Measurements from ENCODE around the gene NR1D2. TPM values are rescaled to one million over a fixed set of nuclear protein-coding genes. Genes with fewer than 3 reads are reported as not detected.
"Not testable (repeated sequence)": the region's sequence is repeated elsewhere in the genome, so short reads cannot be mapped to it uniquely, and the experiment has no call there.

NR1D2 gene
- total RNA-seq = 31.0 TPM
- long read RNA-seq, full-length matches to known transcripts = 24 of 35 reads
- long read RNA-seq, partial matches to known transcripts = 2 of 35 reads
- long read RNA-seq, other reads (novel, unspliced or antisense) = 9 of 35 reads

DNA sequence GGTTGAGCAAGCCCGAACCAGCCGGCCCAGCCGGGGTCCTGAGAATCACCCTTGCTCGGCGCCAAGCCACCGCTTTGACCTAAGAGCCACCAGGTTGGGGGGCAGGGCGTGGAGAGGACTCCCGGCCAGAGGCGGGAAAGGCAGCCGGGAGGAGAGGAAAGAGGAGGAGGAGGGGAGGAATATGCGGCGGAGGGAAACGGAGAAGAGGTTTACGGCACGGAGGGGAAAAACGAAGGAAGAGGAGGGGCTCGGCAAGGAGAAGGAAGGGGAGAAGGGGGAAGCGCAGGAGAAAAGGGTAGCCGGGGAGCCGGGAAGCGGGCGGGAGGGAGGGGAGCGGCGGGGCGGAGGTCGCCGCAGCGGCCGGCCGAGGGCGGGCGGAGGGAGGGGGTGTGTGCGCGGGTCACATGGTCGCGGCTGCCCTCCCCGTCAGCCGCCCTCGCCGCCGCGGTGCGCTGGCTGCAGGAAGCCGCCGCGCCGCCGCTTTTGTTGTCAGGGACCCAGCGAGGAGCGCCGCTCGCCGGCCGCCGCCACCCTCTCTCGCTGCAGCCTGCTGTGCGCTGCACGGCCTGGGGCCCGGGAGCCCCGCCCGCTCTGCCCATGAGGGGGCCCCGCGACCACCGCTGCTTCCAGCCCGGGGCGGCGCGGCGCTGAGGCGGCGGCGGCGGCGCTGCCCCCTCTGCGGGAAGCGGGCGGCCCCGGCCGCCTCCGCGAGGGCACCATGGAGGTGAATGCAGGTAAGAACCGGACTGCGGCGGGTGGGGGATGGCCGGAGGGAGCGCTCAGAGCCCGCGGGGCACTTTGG is at the start of gene NR1D2:
TSS of gene NR1D2 (plus strand) at position 426 of the 802 bp plus-strand sequence. CDS start at position 719, 293 bp downstream.
- DNase-seq (ENCODE audit: low spot score) = peak; percentile 94
- intact Hi-C loops (cut with DNase I) = loop anchor here (1.0 to 5.0 kb wide), 2 partner anchors 28 to 47 kb away; partner anchors contain the start of gene RPL15

DNA sequence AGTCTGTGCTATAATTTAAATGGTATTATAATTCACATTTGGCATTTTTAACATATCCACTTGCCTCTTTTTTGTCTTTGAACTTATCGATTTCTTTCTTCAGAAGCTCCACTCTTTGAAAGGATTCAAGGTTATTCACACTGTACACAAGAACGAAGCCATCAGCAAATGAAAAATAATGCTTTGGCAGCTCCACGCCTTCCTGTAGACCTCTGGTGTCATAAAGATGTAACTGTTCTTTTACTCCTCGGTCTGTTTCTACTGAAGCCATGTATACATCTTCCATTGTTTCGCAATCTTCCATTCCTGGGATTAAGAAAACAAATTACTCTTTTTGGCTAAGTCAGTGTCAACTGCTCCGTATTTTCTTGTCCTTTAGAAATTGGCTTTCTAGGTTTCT is 44.3 kb upstream of the NR1D2 start:
- intact Hi-C loops (cut with DNase I) = no loop called here
- DNase-seq (ENCODE audit: low spot score) = no peak

DNA sequence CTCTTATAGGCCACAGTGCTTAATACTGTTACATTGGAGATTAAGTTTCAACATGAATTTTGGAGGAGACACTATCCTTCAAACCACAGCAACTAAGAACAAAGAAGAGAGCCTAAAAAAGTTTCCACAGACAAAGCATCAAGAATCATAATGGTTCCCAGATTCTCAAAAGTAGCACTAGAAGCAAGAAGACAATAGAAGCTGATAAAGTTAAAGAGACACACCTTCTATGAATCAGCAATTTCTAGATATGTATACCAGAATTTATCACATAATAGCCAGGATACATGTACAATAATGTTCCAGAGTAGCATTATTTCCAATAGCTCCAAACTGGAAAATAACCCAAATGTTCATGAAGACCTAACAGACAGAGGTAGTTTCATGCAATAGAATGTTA is 40.5 kb upstream of the NR1D2 start:
- intact Hi-C loops (cut with DNase I) = no loop called here
- DNase-seq (ENCODE audit: low spot score) = no peak

DNA sequence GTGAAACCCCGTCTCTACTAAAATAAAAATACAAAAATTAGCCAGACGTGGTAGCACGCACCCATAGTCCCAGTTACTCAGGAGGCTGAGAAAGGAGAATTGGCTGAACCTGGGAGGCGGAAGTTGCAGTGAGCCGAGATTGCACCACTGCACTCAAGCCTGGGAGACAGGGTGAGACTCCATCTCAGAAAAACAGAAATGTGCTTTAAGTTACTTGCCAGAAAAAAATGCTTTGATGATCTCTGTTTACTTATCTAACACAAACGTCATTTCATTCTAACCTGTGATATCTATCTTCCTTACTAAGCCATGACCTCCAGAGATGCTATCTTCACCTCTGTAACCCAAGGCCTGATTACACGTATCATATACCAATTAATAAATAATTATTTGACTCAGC is 35.7 kb upstream of the NR1D2 start:
- intact Hi-C loops (cut with DNase I) = no loop called here
- DNase-seq (ENCODE audit: low spot score) = no peak

DNA sequence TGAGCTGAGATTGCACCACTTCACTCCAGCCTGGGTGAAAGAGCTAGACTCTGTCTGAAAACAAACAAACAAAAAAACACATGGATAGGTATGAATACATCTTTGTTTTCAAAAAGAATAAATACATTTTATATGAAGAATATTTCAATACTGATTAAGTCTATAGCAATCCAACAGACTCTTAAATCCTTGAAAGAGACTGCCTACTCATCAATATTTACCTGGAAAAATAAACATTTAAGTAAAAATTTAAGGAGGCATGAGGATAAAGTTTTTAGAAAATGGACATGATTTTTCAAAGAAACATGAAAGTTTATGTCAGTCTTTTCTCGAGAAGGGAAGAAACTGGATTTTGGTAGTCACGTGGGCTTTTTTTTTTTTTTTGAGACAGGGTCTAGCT is 33.7 kb upstream of the NR1D2 start:
- DNase-seq (ENCODE audit: low spot score) = no peak
- intact Hi-C loops (cut with DNase I) = no loop called here

DNA sequence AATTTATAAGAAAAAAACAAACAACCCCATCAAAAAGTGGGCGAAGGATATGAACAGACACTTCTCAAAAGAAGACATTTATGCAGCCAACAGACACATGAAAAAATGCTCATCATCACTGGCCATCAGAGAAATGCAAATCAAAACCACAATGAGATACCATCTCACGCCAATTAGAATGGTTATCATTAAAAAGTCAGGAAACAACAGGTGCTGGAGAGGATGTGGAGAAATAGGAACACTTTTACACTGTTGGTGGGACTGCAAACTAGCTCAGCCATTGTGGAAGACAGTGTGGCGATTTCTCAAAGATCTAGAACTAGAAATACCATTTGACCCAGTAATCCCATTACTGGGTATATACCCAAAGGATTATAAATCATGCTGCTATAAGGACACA is 32.8 kb upstream of the NR1D2 start:
- intact Hi-C loops (cut with DNase I); DNase-seq (ENCODE audit: low spot score): not testable (repeated sequence)

DNA sequence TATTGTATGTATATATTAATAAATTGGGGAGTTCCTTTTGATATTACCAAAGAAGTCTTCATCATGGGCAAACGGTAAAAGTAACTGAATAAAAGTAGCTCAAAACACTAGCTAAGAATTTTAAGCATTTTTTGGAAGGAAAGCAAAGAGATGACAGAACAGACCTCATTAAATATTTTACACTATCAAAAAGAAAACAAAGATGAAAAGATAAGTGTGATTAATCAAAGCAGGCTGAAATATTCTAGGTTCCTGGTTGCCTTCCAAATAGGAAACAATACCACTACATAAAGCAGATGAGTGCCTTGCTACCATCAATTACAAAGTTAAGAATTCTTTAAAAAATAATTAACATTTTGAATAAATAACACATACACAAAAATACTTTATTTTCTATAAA is 31.9 kb upstream of the NR1D2 start:
- intact Hi-C loops (cut with DNase I) = no loop called here
- no peak for DNase-seq (ENCODE audit: low spot score)

DNA sequence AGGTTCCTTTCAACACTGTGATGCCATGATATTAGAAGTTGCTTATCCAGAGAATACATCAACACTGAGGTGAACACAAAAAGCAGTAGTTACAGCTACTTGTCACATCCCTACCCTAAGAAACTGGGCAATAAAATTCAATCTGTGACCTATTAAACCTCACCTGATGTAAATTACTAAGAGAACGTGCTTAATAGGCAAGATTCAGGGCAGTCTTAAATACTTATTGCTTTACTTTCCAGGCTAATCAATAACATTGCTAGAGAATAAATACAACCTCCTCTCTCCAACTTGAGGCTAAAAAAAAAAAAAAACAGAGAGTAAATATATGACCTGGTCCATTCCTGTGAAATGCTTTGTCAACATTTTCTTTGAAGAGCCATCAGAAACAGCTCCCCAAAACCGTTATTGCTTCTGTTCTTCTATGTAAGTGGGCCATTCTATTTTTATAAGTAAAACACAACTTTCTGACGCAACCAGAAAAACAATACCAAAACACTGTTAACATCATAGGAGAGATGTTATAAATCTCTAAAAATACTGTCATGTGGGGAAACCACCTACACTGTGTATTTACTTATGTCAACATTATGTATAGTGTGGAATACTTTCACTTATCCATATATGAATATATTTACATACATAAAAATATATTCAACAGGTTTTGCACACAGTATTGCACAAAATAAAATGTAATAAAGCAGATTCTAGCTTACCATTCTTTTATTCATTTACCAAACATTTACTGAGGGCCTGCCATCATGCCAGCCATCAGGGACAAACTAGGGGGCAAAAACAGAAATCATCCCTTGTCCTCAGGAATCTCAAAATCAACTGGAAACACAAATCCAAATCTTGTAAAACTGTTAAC is 31.0 kb upstream of the NR1D2 start:
- intact Hi-C loops (cut with DNase I) = no loop called here
- DNase-seq (ENCODE audit: low spot score) = no peak

DNA sequence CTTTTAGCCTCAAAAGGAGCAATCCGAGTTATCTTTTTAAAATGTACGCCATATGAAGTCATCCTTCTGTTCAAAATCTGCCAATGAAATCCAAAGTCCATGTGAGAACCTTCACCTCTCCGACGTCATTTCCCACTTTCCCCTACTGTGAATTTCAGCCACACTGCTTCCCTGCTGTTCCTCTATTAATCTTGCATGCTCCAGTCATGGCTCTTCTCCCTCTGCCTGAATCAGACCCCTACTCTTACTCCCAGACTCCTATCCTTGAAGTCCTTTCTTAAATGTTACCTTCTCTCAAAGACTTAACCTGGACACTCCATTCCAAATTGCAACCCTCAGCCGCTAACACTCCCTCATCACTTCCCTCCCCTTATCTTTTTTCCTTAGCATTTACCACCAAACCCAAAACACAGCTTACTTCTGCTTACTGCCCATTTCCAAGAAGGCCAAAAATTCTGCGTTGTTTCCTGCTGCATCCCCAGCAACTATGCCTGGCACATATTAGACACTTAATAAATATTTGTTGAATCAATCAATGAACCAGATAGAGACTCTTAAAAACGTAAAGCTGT is 29.5 kb upstream of the NR1D2 start:
- no peak for DNase-seq (ENCODE audit: low spot score)
- intact Hi-C loops (cut with DNase I) = loop anchor here (5.0 kb wide), 1 partner anchor 108 kb away; the partner anchor contains the start of gene UBE2E1

DNA sequence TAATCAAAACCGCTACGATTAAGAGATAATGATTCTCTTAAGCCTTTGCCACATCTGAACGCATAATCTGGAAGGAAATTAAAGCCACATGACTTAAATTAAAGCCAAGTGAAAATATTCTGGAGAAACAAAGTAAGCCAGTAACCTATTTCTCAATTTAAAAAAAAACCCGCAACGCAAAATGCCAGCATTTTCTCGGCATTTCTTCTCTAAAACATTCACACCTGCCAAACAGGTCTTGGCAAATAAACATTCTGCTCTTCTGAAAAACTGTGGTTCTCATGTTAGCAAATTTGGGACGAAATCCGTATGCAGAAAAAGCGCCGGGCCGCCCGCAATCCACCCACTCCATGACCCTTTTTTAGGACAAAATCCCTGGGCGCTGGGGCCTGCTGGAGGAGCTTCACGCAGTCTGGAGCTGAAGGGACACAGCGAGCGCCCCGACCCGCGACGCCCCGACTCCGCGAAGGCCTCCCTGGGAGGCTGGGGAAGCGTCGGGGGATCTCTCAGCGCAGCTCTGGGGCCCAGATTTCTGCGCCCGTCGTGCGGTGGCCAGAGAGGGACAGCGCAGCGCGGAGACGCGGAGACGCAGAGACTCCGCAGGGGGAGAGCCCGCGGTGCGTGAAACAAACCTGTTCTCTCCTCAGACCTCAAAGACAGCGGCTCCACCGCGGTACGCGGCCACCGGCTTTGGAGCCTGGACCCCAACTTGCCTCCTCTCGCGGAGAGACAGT is 28.8 kb upstream of the NR1D2 start:
- DNase-seq (ENCODE audit: low spot score) = no peak

DNA sequence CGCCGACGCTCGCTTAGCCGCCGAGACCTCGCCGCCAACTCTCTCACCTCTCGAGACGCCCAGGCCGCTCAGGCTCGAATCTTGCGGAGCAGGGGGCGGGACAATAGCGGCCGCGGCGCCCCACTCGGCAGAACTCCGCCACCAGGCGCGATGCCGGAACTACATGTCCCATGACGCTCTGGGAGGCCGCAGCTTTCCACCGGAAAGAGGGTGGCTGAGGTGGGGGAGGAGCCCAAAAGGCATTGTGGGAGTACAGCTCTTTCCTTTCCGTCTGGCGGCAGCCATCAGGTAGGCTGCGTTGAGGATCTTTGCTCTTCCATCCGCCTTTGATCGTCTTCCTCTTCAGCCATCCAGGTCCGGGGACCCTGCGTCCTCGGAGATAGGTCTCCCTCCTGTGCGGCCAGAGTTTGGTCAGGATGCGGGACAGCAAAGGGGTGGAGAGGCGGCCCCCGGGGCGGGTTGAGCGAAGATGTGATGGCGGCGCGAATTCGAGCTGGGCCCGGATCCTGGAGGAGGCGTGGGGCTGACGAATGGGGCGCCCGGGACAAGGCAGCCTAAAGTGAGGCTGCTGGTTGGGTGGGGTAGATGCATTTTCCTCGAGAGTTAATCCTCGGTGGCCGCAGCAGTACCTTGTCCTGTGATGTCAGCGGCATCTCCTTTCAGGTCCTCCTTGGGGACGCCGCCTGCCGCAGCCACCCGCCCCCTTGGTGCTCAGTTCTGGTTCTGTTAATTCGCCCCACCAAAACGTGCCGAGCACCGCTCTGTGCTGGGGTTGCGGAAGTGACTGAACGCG is 28.0 kb upstream of the NR1D2 start, which contains the start of the genes NKIRAS1 and RPL15:
TSS of gene NKIRAS1 (minus strand) at position 105 of the 793 bp plus-strand sequence. CDS start 6,086 bp downstream, outside the sequence.
TSS of gene RPL15 (plus strand) at position 247 of the 793 bp plus-strand sequence. CDS start 728 bp downstream, outside the sequence.
- peak; percentile 99 for DNase-seq (ENCODE audit: low spot score)
- intact Hi-C loops (cut with DNase I) = loop anchor here (1.0 to 5.0 kb wide), 2 partner anchors 28 to 110 kb away; partner anchors contain the start of genes NR1D2 and UBE2E1

More for the DNA sequence above, 28.8 kb upstream of the NR1D2 start:
- intact Hi-C loops (cut with DNase I) = loop anchor here (5.0 kb wide), 1 partner anchor 109 kb away; the partner anchor contains the start of gene UBE2E1

DNA sequence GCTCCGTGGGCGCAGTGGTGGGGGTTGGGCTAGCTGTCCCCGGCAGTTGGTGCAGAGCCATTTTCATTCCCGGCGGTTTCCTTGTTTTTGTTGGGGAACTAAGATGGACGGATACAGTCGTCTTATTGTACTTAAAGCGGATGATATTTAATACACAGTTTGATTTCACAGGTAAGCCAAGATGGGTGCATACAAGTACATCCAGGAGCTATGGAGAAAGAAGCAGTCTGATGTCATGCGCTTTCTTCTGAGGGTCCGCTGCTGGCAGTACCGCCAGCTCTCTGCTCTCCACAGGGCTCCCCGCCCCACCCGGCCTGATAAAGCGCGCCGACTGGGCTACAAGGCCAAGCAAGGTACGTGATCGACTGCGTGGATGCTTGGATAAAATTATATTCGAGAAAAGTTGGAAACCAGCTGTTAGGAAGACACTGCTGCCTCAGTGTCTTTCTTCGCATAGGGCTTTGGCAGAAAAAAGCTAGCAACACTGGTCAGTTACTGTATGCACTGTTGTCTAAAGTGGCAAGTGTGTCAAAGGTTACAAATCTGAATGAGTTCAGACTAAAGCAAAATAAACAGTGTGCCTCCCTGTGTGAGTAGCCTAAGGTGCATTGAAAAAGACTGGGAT is 27.3 kb upstream of the NR1D2 start:
- DNase-seq (ENCODE audit: low spot score) = not testable (repeated sequence)
- intact Hi-C loops (cut with DNase I) = loop anchor here (1.0 to 5.0 kb wide), 2 partner anchors 28 to 110 kb away; partner anchors contain the start of genes NR1D2 and UBE2E1

DNA sequence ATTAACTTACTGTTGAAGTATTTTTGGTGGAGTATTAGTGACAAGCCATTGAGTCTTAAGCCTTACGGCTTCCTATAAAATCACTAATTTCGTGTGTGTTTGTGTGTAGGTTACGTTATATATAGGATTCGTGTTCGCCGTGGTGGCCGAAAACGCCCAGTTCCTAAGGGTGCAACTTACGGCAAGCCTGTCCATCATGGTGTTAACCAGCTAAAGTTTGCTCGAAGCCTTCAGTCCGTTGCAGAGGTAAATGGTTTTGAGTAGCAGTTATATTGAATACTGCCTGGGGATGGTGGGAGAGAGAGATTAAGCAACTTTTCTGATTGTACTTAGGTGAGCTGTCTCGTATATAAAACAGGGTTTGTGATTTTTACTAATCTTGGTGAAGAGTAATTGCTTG is 26.8 kb upstream of the NR1D2 start:
- DNase-seq (ENCODE audit: low spot score) = not testable (repeated sequence)
- intact Hi-C loops (cut with DNase I) = loop anchor here (5.0 kb wide), 1 partner anchor 111 kb away; the partner anchor contains the start of gene UBE2E1

DNA sequence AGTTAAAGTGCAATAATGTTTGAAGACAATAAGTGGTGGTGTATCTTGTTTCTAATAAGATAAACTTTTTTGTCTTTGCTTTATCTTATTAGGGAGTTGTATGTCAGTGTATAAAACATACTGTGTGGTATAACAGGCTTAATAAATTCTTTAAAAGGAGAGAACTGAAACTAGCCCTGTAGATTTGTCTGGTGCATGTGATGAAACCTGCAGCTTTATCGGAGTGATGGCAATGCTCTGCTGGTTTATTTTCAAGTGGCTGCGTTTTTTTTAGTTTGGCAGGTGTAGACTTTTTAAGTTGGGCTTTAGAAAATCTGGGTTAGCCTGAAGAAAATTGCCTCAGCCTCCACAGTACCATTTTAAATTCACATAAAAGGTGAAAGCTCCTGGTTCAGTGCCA is 25.5 kb upstream of the NR1D2 start:
- no peak for DNase-seq (ENCODE audit: low spot score)
- intact Hi-C loops (cut with DNase I) = loop anchor here (5.0 kb wide), 1 partner anchor 112 kb away; the partner anchor contains the start of gene UBE2E1

DNA sequence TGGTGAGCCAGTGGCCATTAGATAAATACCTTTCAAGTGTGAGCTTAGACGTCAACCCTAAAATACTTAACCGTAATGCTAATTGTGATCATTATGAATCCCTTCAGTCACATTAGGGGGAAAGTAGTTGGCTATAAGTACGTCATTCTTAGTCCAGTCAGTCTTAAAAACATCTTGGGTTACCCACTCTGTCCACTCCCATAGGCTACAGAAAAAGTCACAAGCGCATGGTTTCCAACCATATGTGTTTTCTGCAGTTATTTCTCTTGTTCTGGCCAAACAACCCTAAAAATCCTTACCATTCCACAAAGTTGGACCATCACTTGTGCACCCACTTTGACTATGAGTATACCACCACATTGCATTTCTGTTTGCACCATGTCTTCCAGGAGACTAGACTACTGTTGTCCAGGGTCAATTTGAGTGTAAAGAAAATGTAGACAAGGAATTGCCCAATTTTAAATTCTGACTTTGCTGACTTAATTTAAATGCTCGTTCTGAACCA is 24.9 kb upstream of the NR1D2 start:
- no peak for DNase-seq (ENCODE audit: low spot score)
- intact Hi-C loops (cut with DNase I) = no loop called here

DNA sequence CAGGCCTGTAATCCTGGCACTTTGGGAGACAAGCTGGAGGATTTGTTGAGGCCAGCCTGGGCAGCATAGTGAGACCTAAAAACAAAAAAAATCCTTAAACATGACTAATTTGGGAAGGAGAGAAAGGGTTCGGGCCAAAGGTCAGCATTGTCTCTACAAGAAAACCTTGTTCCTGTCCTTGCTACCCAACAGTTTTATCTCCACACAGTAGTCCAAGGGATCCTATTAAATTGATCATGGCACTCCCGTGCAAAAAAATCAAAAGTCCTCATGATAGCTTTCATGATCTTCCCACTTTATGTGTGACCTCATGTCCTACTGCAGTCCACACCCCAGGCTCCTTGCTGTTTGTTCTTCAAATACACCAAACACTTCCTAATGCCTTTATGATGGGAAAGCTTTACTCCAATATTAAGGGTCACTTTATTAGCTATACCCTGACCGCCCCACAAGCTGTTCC is 24.0 kb upstream of the NR1D2 start:
- DNase-seq (ENCODE audit: low spot score) = no peak
- intact Hi-C loops (cut with DNase I) = no loop called here

DNA sequence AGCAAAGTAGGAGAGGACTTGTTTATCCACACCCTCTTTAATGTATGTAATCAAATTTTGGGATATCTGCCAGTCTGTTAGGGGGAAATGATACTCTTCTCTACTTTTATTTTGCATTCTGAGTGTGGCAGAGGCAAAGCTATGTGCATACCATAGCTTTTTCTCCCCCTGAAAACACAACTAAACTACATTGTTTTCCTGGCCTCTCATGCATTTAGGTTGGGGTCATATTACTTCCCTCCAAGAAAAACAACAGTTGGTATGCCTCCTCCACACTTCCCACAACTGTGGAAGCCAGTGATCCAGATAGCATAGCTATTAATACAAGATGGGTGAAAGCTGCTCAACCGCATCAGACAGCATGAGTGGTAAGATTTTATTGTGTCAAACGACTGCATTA is 21.3 kb upstream of the NR1D2 start:
- intact Hi-C loops (cut with DNase I) = no loop called here
- DNase-seq (ENCODE audit: low spot score) = no peak

All from cardiac septum (tissue), 1 donor.